AG09309 (cell line): ENCODE data around the gene CNTNAP3B.
"Not testable (repeated sequence)": the region's sequence is repeated elsewhere in the genome, so short reads cannot be mapped to it uniquely, and the experiment has no call there.

Source experiments
- DNase-seq: peaks from one replicate; pipeline ENCODE4 v3.0.0-alpha.2; 2010; ENCODE audit warnings: low read depth
- H3K4me3 ChIP-seq: 2 replicates; pipeline ENCODE4 v1.5.1; 2011; ENCODE audit warnings: mild to moderate bottlenecking, low read depth, low read length, moderate library complexity; ENCODE audit not compliant: control insufficient read depth

Gene CNTNAP3B

GRCh38 chr9:42129073-42129729, at the start of gene CNTNAP3B:
TSS of gene CNTNAP3B (minus strand) at chr9:42129426. CDS start at chr9:42129094, 332 bp downstream.
- not testable (repeated sequence) for H3K4me3 ChIP-seq, DNase-seq

GRCh38 chr9:42160299-42160698, 31.1 kb upstream of the CNTNAP3B start:
- not testable (repeated sequence) for H3K4me3 ChIP-seq, DNase-seq

GRCh38 chr9:42127056-42127841, 2.0 kb downstream of the CNTNAP3B start:
- not testable (repeated sequence) for DNase-seq, H3K4me3 ChIP-seq

DNA sequence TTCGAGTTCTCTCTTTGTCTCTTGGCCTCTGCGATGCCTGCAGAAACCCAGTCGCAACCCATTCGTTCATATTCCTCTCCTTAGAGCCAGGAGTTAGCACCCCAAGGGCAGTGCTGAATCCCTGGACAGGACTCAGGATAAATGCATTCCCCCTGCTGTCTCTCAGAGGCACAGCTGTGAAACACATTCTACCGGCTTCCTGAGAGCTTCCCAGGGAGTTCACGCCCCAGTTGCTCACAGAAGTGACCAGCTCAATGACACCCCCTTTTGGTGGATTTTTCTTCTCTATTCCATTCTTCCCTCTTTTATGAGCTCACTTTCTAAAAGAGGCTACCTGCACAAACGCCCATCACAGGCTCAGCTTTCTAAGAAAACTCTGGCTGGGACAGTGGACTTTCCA, 8.2 kb downstream of the CNTNAP3B start:
- H3K4me3 ChIP-seq, DNase-seq: not testable (repeated sequence)

- H3K4me3 ChIP-seq, DNase-seq: not testable (repeated sequence)
These were observed 33.3 kb downstream of the CNTNAP3B start for GRCh38 chr9:42095929-42096328.

GRCh38 chr9:42084559-42084952, 44.7 kb downstream of the CNTNAP3B start:
- not testable (repeated sequence) for DNase-seq, H3K4me3 ChIP-seq

DNA sequence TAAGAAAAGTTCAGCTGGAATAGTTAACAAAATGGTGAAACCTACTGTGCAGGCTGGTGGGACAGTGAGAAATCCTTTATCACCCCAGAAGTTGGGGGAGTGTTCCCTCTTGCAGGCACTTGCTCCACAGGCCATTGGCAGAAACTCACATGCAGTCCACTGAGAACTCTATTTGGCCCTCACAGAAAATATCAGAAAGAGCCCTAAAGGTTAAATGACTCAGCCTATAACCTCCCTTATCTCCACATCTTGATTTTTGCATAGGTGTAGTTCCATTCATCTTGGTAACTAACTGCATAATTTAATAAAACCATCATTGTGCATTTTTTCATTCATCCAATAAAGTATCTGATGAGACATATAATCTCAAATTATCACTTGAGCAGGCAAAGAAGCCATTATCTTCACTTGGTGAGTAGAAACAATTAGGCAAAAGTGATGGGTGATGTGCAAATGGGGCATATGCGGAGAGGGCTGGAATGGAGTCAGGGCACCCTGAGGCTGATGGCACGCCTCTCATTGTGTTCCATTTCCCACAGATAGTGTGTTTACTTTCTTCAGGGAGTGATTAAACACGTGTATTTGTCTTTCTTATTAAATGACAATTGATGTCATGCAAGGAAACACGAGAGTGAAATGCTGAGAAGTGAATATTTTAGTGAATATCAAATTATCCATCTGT, 45.2 kb downstream of the CNTNAP3B start:
- H3K4me3 ChIP-seq, DNase-seq: not testable (repeated sequence)

GRCh38 chr9:42080376-42080775, 48.9 kb downstream of the CNTNAP3B start:
- not testable (repeated sequence) for DNase-seq

DNA sequence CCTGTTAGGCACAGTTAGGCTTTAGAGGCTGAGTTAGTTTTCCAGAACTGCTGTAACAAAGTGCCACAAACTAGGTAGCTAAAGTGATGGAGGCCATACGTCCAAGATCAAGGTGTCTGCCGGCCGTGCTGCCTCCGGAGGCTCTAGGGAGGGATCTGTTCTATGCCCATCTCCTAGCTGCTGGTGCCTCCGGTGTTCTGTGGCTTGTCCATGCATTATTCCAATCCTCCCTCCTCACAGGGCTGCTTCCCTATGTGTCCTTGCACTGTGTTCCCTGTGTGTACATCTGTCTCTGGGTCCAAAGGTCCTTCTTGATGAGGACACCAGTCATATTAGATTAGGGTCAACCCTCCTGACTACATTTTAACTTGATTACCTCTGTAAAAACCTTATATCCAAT, 54.4 kb downstream of the CNTNAP3B start:
- H3K4me3 ChIP-seq, DNase-seq: not testable (repeated sequence)

More at GRCh38 chr9:42080376-42080775, 48.9 kb downstream of the CNTNAP3B start:
- not testable (repeated sequence) for H3K4me3 ChIP-seq

DNA sequence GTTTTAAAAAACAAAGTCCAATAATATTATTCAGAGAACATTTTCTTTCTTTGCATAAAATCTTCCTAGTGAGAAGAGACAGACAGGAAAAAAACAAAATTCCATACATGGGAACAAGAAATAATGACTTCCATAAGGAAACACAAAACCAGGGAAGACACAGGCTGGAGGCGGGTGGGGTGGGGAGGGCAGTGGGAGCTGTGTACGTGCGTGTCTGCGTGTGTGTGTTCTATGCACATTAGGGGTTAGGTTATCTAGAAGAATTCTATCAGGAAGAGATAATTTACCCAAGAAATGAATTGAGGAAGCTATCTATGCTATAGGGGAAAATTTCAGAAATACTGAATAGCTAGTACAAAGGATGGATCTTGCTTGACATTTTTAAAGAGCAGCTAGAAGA, 58.2 kb downstream of the CNTNAP3B start:
- DNase-seq, H3K4me3 ChIP-seq: not testable (repeated sequence)

DNA sequence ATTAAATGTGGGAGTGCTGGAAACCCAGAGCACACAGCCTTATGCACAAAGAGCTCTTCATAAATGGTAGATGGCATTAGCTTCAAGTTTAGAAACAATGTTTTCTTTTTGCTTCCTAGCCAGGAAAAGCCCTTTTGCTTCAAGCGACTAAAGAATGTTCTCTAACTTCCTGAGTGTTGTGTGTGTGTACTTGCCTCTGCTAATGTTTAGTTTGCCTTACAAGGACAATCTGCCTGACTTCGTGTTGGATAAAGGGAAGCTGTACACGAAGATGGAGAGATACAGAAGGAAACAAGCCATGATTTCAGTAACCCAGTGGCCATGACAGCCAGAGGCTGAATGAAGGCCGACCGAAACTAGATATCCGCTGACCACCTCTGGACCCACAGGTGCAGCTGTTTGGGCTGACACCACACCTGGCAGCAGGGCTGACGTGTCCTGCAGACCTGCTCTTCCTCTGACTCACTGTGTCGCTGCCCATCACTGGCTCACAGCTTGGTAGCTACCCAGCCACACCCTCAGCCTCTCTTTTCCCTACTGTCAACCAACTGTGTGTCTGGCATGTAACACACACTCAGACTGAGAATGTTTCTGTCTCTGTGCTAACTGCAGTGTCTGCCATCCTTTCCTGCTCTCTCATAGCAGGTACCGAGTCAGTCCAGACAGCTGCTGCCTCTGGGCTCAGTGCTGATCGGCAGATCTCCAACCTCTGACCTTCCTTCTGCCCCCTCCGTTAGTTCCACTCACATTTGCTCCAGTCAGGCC, 59.0 kb downstream of the CNTNAP3B start:
- not testable (repeated sequence) for H3K4me3 ChIP-seq, DNase-seq

- not testable (repeated sequence) for DNase-seq, H3K4me3 ChIP-seq
These were observed 75.4 kb downstream of the CNTNAP3B start for GRCh38 chr9:42053874-42054273.

DNA sequence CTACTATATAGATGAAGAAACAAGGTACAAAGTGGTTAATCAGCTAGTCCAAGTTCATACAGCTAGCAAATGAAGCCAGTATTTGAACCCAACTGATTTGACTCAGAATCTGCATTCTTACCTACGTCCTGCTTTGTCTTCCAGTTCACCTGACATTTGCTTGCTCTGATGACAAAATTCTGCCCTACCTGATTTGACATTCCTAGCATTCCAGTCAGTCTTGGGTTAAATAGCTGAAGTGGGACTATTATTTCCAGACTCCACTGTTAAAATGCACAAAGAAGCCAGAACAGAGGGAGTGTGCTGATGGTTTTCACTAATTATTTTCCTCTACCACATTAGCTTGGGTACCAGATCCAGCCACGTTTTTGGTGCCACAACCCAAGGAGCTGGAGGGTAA, 78.5 kb downstream of the CNTNAP3B start:
- not testable (repeated sequence) for DNase-seq, H3K4me3 ChIP-seq

- H3K4me3 ChIP-seq, DNase-seq: not testable (repeated sequence)
These were observed 84.7 kb downstream of the CNTNAP3B start for GRCh38 chr9:42044422-42045010.

DNA sequence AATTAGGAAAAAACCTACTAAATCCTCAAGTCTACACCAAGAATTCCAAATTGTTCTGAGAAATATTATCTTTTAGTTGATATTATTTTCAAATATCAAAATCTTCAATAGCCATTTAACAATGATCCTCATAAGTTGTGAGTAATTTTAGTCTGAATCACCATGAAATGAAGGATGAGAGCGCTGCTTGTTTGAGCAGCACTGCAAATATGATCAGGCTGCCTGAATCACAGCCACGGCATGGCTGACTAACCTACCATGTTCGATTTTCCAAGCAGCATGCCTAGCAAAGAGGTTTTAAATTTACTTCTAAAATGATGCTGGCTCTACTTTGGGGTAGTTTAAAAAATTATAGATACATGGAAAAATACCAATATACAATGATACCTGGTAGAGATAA, 95.7 kb downstream of the CNTNAP3B start:
- DNase-seq, H3K4me3 ChIP-seq: not testable (repeated sequence)

DNA sequence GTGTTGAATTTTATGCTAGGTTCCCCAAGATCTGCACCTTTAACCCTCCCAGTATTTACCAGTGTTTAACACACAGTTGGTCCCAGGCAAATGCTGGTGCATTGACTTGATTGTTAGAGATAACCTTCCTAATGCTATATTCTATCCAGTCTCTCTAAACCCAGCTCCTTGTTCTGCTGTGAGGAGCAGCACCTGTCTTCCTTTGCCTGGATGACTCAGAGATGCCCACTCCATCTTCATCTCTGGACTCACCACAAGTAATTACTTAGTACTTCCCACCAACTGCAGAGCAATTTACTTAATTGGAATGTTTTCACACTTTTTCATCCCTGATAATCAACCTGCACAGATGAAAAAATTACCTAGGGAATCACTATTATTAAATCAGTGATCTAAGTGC, 108.6 kb downstream of the CNTNAP3B start:
- H3K4me3 ChIP-seq, DNase-seq: not testable (repeated sequence)

DNA sequence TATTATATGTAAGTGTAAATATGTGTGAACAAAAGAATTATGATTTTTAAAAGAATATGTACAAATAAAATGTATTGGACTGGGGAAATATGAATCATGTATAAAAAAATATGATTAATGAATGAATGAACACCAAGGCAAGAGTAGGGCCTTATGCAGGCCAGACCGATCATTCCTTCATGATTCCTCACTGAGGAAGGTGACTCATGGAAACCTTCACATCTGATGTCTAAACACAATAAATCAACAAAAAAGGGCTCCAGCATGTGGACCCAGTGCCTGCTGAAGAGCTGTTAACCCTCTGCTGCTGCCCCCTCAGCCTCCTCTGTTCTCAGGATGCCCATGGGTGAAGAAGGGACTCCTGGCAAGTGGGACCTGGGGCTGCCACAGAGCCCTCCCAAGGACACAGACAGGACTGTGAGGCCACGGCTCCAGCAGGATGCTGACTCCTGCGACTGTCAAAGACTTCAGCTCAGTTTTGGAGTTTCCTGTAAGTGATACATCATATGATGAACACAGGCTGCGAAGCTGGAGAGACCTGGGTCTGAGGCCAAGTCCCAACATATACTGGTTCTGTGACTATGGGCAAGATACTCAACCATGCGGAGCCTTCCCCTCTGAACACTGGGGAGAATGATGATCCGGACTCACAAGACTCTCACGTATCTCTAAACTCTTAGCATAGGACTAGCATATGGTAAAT, 110.9 kb downstream of the CNTNAP3B start:
- not testable (repeated sequence) for H3K4me3 ChIP-seq, DNase-seq
